ENCODE results near the gene S100A8. TPM values are rescaled to one million over a fixed set of nuclear protein-coding genes. Genes with fewer than 3 reads are reported as not detected.

Gene S100A8
- total and polyA plus RNA-seq, 2 donors (not counting 3 experiments of a cell fraction or from before 2014, with no cell fraction given), result not detected

DNA sequence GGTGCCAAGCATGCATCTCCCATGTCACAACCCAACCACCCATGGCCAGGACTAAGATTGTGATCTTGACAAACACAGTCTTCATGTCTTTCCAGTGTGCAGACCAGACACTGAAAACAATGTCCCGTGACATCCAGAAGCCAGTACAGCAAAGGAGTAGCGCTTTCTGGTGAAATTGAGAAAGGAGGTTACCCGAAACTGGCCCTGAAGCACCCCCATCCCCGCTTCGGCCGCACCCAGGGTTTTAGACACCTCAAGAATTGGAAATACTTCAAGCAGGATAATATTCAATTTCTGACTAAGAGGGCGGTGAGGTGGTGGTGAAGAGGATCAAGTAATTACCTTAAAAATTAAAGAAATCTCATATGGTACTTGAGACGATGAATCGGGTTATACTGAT is 10.6 kb upstream of the S100A8 start:
- Histone ChIP-seq H2AFZ (ENCODE audit: low read depth, low read length) (no peak overlapping the region), H3K79me2 (ENCODE audit: control insufficient read depth, insufficient read depth, low read length) (no peaks in the 10 kb centered on the region), H3K9me1 (replicated peaks; ENCODE audit: control insufficient read depth, extremely low read depth, insufficient read depth, low read length) (no peaks in the 10 kb centered on the region), H4K20me1 (replicated peaks; ENCODE audit: control insufficient read depth, extremely low read depth, insufficient read depth, low read length) (no peaks in the 10 kb centered on the region), H3K4me1 (ENCODE audit: control insufficient read depth, extremely low read depth, insufficient read depth, low read length) (no peaks in the 10 kb centered on the region), H3K9me3 (replicated peaks; ENCODE audit: control insufficient read depth, insufficient read depth, low read length) (no peaks in the 10 kb centered on the region), H3K9ac (replicated peaks; ENCODE audit: extremely low read depth, insufficient read depth, low read length) (no peak overlapping the region), H3K4me3 (replicated peaks in 1 of 3; ENCODE audit: insufficient read depth in 1 of 3, low read depth in 1 of 3, low read length in 3 of 3) (no peak overlapping the region), H3K36me3 (ENCODE audit: control insufficient read depth in 2 of 2, extremely low read depth in 1 of 2, insufficient read depth in 2 of 2, low read length in 2 of 2) (no peaks in the 10 kb centered on the region), H3K27me3 (ENCODE audit: control insufficient read depth in 2 of 2, insufficient read depth in 2 of 2, low read length in 2 of 2) (peaks cover 0 to 2% of the 10 kb centered on the region in 2 experiments), H3K4me2 (ENCODE audit: insufficient read depth, low read length) (no peak overlapping the region), H3K27ac (ENCODE audit: insufficient read depth, low read depth, low read length) (no peak overlapping the region)
- BruUV-seq (replicated peaks), result no TSS peak
- TF ChIP-seq, protein P1, sequence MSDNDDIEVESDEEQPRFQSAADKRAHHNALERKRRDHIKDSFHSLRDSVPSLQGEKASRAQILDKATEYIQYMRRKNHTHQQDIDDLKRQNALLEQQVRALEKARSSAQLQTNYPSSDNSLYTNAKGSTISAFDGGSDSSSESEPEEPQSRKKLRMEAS (IDR thresholded peaks at IDR 0.05; ENCODE audit: insufficient read depth, insufficient read length), result no peak
- TF ChIP-seq JUN (IDR thresholded peaks at IDR 0.05; ENCODE audit: borderline replicate concordance, insufficient read depth, insufficient read length, low read depth) (no peak), GATA2 (IDR thresholded peaks at IDR 0.05; ENCODE audit: insufficient read depth, insufficient read length, low read depth, low read length) (no peak), POLR2AphosphoS5 (IDR thresholded peaks at IDR 0.05; ENCODE audit: insufficient read depth, low read depth, low read length) (no peak), EZH2 (IDR thresholded peaks at IDR 0.05; ENCODE audit: borderline replicate concordance, low read depth, low read length, severe bottlenecking) (no peak)
- TF ChIP-seq, protein P2, sequence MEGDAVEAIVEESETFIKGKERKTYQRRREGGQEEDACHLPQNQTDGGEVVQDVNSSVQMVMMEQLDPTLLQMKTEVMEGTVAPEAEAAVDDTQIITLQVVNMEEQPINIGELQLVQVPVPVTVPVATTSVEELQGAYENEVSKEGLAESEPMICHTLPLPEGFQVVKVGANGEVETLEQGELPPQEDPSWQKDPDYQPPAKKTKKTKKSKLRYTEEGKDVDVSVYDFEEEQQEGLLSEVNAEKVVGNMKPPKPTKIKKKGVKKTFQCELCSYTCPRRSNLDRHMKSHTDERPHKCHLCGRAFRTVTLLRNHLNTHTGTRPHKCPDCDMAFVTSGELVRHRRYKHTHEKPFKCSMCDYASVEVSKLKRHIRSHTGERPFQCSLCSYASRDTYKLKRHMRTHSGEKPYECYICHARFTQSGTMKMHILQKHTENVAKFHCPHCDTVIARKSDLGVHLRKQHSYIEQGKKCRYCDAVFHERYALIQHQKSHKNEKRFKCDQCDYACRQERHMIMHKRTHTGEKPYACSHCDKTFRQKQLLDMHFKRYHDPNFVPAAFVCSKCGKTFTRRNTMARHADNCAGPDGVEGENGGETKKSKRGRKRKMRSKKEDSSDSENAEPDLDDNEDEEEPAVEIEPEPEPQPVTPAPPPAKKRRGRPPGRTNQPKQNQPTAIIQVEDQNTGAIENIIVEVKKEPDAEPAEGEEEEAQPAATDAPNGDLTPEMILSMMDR (IDR thresholded peaks at IDR 0.05; ENCODE audit: extremely low read depth in 1 of 2, insufficient read depth in 1 of 2, low read depth in 1 of 2, low read length in 2 of 2), result no peak
- ChIA-PET CTCF (no interaction called here), POLR2A (no interaction called here)
- intact Hi-C loops (cut with micrococcal nuclease) (no loop called here), dilution Hi-C loops (cut with MboI; ENCODE audit: extremely low pct_ligation_motif_present, low sequenced_read_pairs) (no loop called here)
- FAIRE-seq, result no peak
- DNase-seq (ENCODE audit: low read depth, low spot score), result no peak

Measured in endothelial cell of umbilical vein (primary cell).